T-cell (primary cell): ENCODE results near the gene PELI3. TPM values are rescaled to one million over a fixed set of nuclear protein-coding genes. Genes with fewer than 3 reads are reported as not detected.
A peak's percentile ranks its signal among the peaks of the same experiment; 100 is the strongest.

Source experiments
- ATAC-seq, 4 experiments: fragments of 200-7000 bp in 3 of 4; fragments of 150-1000 bp in 1 of 4; cut with Tn5 transposase; replicated peaks in 1 of 4; 1 replicate in 3 of 4; 2 replicates in 1 of 4; pipeline ENCODE4 v1.10.0; 2021; ENCODE audit warnings: moderate library complexity in 3 of 4, mild to moderate bottlenecking in 2 of 4, moderate number of reproducible peaks in 1 of 4
- CTCF ChIA-PET, 2 donors: fragments of 300-600 bp; sonication (Branson Sonifier 250); formaldehyde crosslinking; loops; one replicate each; lab custom pipeline; 2022; ENCODE audit warnings: antibody characterized with exemption in 2 of 2; lab: Charles Lee
- POLR2A ChIA-PET, 2 donors: fragments of 300-600 bp; sonication (Branson Sonifier 250); formaldehyde crosslinking; loops; one replicate each; lab custom pipeline; 2022; ENCODE audit warnings: antibody characterized with exemption in 2 of 2; lab: Charles Lee
- DNase-seq, 35 experiments: peaks; one replicate each; pipeline versions ENCODE4 v3.0.0 to v3.0.0-alpha.2; 2013 to 2023
- H3K27ac ChIP-seq: one replicate; pipeline ENCODE4 v1.5.1; 2013; ENCODE audit warnings: low read length
- H3K27me3 ChIP-seq, 2 experiments: replicated peaks in 1 of 2; 1 replicate in 1 of 2; 2 replicates in 1 of 2; pipeline versions ENCODE4 v1.6.1 to v1.7.0; 2013; ENCODE audit warnings: low read length in 1 of 2, mixed read lengths in 1 of 2; ENCODE audit not compliant: control insufficient read depth in 2 of 2, insufficient read depth in 2 of 2; ENCODE audit errors: extremely low read depth in 1 of 2
- H3K36me3 ChIP-seq, 2 donors: 1 replicate in 1 of 2; 2 replicates in 1 of 2; pipeline versions ENCODE4 v1.6.1 to v1.7.0; 2013; ENCODE audit warnings: low read length in 1 of 2; ENCODE audit not compliant: control insufficient read depth in 2 of 2, insufficient read depth in 1 of 2; ENCODE audit errors: extremely low read depth in 1 of 2
- H3K4me1 ChIP-seq, 2 experiments: 1 replicate in 1 of 2; 2 replicates in 1 of 2; pipeline versions ENCODE4 v1.6.1 to v1.7.0; 2013; ENCODE audit warnings: low read length in 2 of 2, mixed read lengths in 1 of 2; ENCODE audit not compliant: insufficient read depth in 2 of 2, control insufficient read depth in 1 of 2; ENCODE audit errors: extremely low read depth in 1 of 2
- H3K4me3 ChIP-seq, 2 donors: 1 replicate in 1 of 2; 2 replicates in 1 of 2; pipeline versions ENCODE4 v1.5.1 to v1.7.0; 2013; ENCODE audit warnings: mild to moderate bottlenecking in 2 of 2, low read length in 1 of 2, moderate library complexity in 1 of 2; ENCODE audit not compliant: control insufficient read depth in 1 of 2; ENCODE audit errors: extremely low read depth in 1 of 2
- H3K9me3 ChIP-seq: 2 replicates; pipeline ENCODE4 v1.7.0; 2013
- H3K27ac Mint-ChIP-seq, 2 donors: one replicate each; pipeline ENCODE4 v1.8.0; 2020 to 2021; ENCODE audit warnings: mild to moderate bottlenecking in 2 of 2, mixed read lengths in 2 of 2
- H3K27me3 Mint-ChIP-seq, 2 donors: one replicate each; pipeline ENCODE4 v1.8.0; 2021 to 2022; ENCODE audit warnings: mixed read lengths in 2 of 2
- H3K36me3 Mint-ChIP-seq: one replicate; pipeline ENCODE4 v1.8.0; 2021; ENCODE audit warnings: mixed read lengths
- H3K4me1 Mint-ChIP-seq, 3 donors: one replicate each; pipeline ENCODE4 v1.8.0; 2020 to 2022; ENCODE audit warnings: mixed read lengths in 3 of 3, mild to moderate bottlenecking in 1 of 3
- H3K4me3 Mint-ChIP-seq, 3 donors: one replicate each; pipeline ENCODE4 v1.8.0; 2020 to 2022; ENCODE audit warnings: mild to moderate bottlenecking in 3 of 3, mixed read lengths in 3 of 3, moderate library complexity in 3 of 3
- H3K9me3 Mint-ChIP-seq, 3 donors: one replicate each; pipeline ENCODE4 v1.8.0; 2020 to 2022; ENCODE audit warnings: mixed read lengths in 3 of 3
- WGBS: methylation state at CpG from one replicate; pipeline ENCODE4 v1.1.5; 2013; ENCODE audit warnings: missing lambda C conversion rate; ENCODE audit not compliant: insufficient coverage; 5-methylcytosine and 5-hydroxymethylcytosine counted together
- total RNA-seq, 35 experiments: library from RNA in 6 of 35; stranded (reverse) in 6 of 35; fragments of 120-200 nt in 1 of 35; gene quantifications; one replicate each; pipeline versions ENCODE4 v1.2.1 to v1.2.4 and lab custom pipeline; 2013 to 2026

The PELI3 gene
- total RNA-seq, 5 donors from 2014 or later (not counting 1 experiment from before 2014, with no cell fraction given): 12.9 to 22.0 (median 13.8) TPM

DNA sequence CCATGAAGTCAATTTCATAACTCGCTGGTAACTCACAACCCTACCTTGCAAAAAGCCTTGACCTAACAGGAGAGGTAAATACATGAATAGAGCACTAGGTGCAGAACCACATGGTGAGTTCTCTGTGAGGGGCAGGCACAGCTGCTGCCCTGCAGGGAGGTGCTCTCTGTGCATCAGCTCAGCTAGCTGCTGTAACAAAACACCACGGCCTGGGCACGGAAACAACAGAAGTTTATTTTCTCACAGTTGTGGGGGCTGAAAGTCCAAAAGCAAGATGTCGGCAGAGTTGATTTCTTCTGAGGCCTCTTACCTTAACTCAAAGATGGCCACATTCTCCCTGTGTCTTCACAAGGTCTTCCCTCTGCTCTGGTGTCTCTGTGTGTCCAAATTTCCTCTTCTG lies 15.0 kb upstream of the PELI3 start:
- H3K9me3 Mint-ChIP-seq: no peaks in the 10 kb centered on the region
- H3K27ac Mint-ChIP-seq: no peak overlapping the region
- peaks cover 3 to 7% of the 10 kb centered on the region in 2 experiments for H3K4me1 ChIP-seq
- ChIA-PET CTCF (interaction anchor here in 1 of 2 donors (0.9 kb wide), 1 partner anchor 63 kb away, joined by 3 read pairs; no protein-coding TSS in a partner anchor), POLR2A (no interaction called here)
- H3K4me3 Mint-ChIP-seq: no peak overlapping the region
- no peak for ATAC-seq
- no peaks in the 10 kb centered on the region for H3K36me3 ChIP-seq
- no peak overlapping the region for H3K27ac ChIP-seq
- DNase-seq: no peak
- H3K27me3 Mint-ChIP-seq: peaks cover 7 to 16% of the 10 kb centered on the region in 2 donors
- H3K9me3 ChIP-seq: no peaks in the 10 kb centered on the region
- H3K36me3 Mint-ChIP-seq: no peaks in the 10 kb centered on the region
- peaks cover 13 to 17% (median 15%) of the 10 kb centered on the region in 3 donors for H3K4me1 Mint-ChIP-seq
- WGBS: 90% methylated on average over 3 of the region's 4 CpGs
- H3K27me3 ChIP-seq: peaks cover 0 to 19% of the 10 kb centered on the region in 2 experiments
- H3K4me3 ChIP-seq: no peak overlapping the region

- H3K27ac ChIP-seq: no peak overlapping the region
- H3K4me3 ChIP-seq: no peak overlapping the region
- Mint-ChIP-seq H3K4me3 (no peak overlapping the region), H3K4me1 (peaks cover 13 to 17% (median 15%) of the 10 kb centered on the region in 3 donors), H3K9me3 (no peaks in the 10 kb centered on the region), H3K27ac (no peak overlapping the region), H3K36me3 (no peaks in the 10 kb centered on the region), H3K27me3 (peaks cover 7 to 8% of the 10 kb centered on the region in 2 donors)
- no peaks in the 10 kb centered on the region for H3K9me3 ChIP-seq
- ATAC-seq: no peak
- H3K36me3 ChIP-seq: no peaks in the 10 kb centered on the region
- H3K27me3 ChIP-seq: peaks cover 0 to 16% of the 10 kb centered on the region in 2 experiments
- POLR2A ChIA-PET: no interaction called here
- no CpG with 5 or more reads among the region's 6 CpGs for WGBS
- CTCF ChIA-PET: no interaction called here
- DNase-seq: no peak
- peaks cover 3 to 7% of the 10 kb centered on the region in 2 experiments for H3K4me1 ChIP-seq
These were observed 12.5 kb upstream of the PELI3 start for GRCh38 chr11:66454247-66454646.

- H3K4me1 Mint-ChIP-seq: peaks cover 13 to 20% (median 15%) of the 10 kb centered on the region in 3 donors
- no peak overlapping the region for H3K4me3 Mint-ChIP-seq
- Histone ChIP-seq H3K4me3 (no peak overlapping the region), H3K27ac (no peak overlapping the region), H3K9me3 (no peaks in the 10 kb centered on the region), H3K27me3 (peaks cover 0 to 15% of the 10 kb centered on the region in 2 experiments), H3K4me1 (peaks cover 3 to 7% of the 10 kb centered on the region in 2 experiments), H3K36me3 (no peaks in the 10 kb centered on the region)
- H3K36me3 Mint-ChIP-seq: no peaks in the 10 kb centered on the region
- DNase-seq (no peak), ATAC-seq (no peak)
- H3K27ac Mint-ChIP-seq: peak overlapping the region in 1 of 2 donors; percentile 8
- peaks cover 7 to 8% of the 10 kb centered on the region in 2 donors for H3K27me3 Mint-ChIP-seq
- CTCF ChIA-PET: interaction anchor here in 1 of 2 donors (0.6 kb wide), 1 partner anchor 208 kb away, joined by 6 read pairs; no protein-coding TSS in a partner anchor
- POLR2A ChIA-PET: interaction anchor here in 1 of 2 donors (0.6 kb wide), 1 partner anchor 16 kb away, joined by 7 read pairs; no protein-coding TSS in a partner anchor
- 60% methylated on average over 2 of the region's 3 CpGs for WGBS
- no peaks in the 10 kb centered on the region for H3K9me3 Mint-ChIP-seq
These were observed 11.9 kb upstream of the PELI3 start for GRCh38 chr11:66454828-66455227.

GRCh38 chr11:66457826-66458225 lies 8.9 kb upstream of the PELI3 start:
- POLR2A ChIA-PET: no interaction called here
- H3K27me3 Mint-ChIP-seq: peaks cover 0 to 3% of the 10 kb centered on the region in 2 donors

GRCh38 chr11:66459138-66459778 lies 7.4 kb upstream of the PELI3 start:
- H3K27ac ChIP-seq: no peak overlapping the region
- ChIA-PET POLR2A (interaction anchor here in 1 of 2 donors (0.6 kb wide), 1 partner anchor 102 kb away, joined by 6 read pairs; no protein-coding TSS in a partner anchor), CTCF (no interaction called here)
- Mint-ChIP-seq H3K4me1 (peaks cover 7 to 13% (median 8%) of the 10 kb centered on the region in 3 donors), H3K36me3 (no peaks in the 10 kb centered on the region), H3K27me3 (peaks cover 0 to 3% of the 10 kb centered on the region in 2 donors), H3K27ac (no peak overlapping the region), H3K4me3 (no peak overlapping the region), H3K9me3 (peaks cover 0 to 5% (median 0%) of the 10 kb centered on the region in 3 donors)
- no peak overlapping the region for H3K4me3 ChIP-seq
- H3K27me3 ChIP-seq: peaks cover 0 to 8% of the 10 kb centered on the region in 2 experiments
- H3K9me3 ChIP-seq: no peaks in the 10 kb centered on the region
- no peak for ATAC-seq
- H3K36me3 ChIP-seq: no peaks in the 10 kb centered on the region
- no peak for DNase-seq
- no CpG with 5 or more reads among the region's 5 CpGs for WGBS
- H3K4me1 ChIP-seq: peaks cover under 1 to 2% of the 10 kb centered on the region in 2 experiments

More at GRCh38 chr11:66457826-66458225, 8.9 kb upstream of the PELI3 start:
- Histone ChIP-seq H3K4me1 (peaks cover 3 to 7% of the 10 kb centered on the region in 2 experiments), H3K36me3 (no peaks in the 10 kb centered on the region), H3K4me3 (no peak overlapping the region), H3K9me3 (no peaks in the 10 kb centered on the region), H3K27ac (no peak overlapping the region), H3K27me3 (peaks cover 0 to 13% of the 10 kb centered on the region in 2 experiments)
- WGBS: 87% methylated on average over 4 of the region's 6 CpGs
- H3K4me3 Mint-ChIP-seq: no peak overlapping the region
- H3K9me3 Mint-ChIP-seq: peaks cover 0 to 2% (median 0%) of the 10 kb centered on the region in 3 donors
- DNase-seq (no peak), ATAC-seq (no peak)
- no peak overlapping the region for H3K27ac Mint-ChIP-seq
- CTCF ChIA-PET: interaction anchor here in 1 of 2 donors (0.6 kb wide), 2 partner anchors 97 to 104 kb away, joined by 3 read pairs; no protein-coding TSS in a partner anchor
- H3K36me3 Mint-ChIP-seq: no peaks in the 10 kb centered on the region
- peaks cover 13 to 20% (median 15%) of the 10 kb centered on the region in 3 donors for H3K4me1 Mint-ChIP-seq

DNA sequence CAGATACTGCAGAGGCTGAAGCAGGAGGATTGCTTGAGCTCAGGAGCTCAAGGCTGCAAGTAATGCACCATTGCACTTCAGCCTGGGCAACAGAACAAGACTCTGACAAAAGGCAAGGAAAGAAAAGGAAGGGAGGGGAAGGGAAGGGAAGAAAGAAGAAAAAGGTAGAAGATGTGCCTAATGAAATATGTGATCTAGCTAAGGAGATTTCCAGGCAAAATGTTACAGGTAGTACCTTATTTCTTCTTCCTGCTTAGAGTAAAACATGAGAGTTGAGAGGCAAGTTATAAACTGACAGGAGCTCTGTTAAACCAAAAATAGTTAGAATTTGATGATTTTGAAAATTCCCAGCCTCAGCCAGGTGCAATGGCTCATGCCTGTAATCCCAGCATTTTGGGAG lies 4.7 kb upstream of the PELI3 start:
- H3K4me1 ChIP-seq: peaks cover 2 to 13% of the 10 kb centered on the region in 2 experiments

More for the DNA sequence above, 4.7 kb upstream of the PELI3 start:
- Mint-ChIP-seq H3K9me3 (peaks cover 0 to 5% (median 0%) of the 10 kb centered on the region in 3 donors), H3K27ac (no peak overlapping the region), H3K4me1 (peaks cover 7 to 17% (median 12%) of the 10 kb centered on the region in 3 donors), H3K36me3 (no peaks in the 10 kb centered on the region), H3K4me3 (no peak overlapping the region), H3K27me3 (no peaks in the 10 kb centered on the region)
- ChIA-PET POLR2A (interaction anchor here in 1 of 2 donors (0.7 kb wide), 1 partner anchor 82 kb away, joined by 6 read pairs; no protein-coding TSS in a partner anchor), CTCF (interaction anchor here (0.5 to 1.2 kb wide), 2 partner anchors 23 to 80 kb away, joined by 3 to 4 read pairs; partner anchors contain the start of gene MRPL11 (in 1 of the 2))
- H3K27me3 ChIP-seq: peaks cover 0 to 2% of the 10 kb centered on the region in 2 experiments
- no peaks in the 10 kb centered on the region for H3K9me3 ChIP-seq
- ATAC-seq (no peak), DNase-seq (no peak)
- H3K36me3 ChIP-seq: no peaks in the 10 kb centered on the region
- H3K27ac ChIP-seq: no peak overlapping the region
- no peak overlapping the region for H3K4me3 ChIP-seq
